HG02763 (cell line): Measurements from ENCODE around the gene UQCRC1.

Experiments used
- ATAC-seq: cut with Tn5 transposase; IDR thresholded peaks from one replicate; pipeline ENCODE4 v1.9.1; 2021; ENCODE audit warnings: mild to moderate bottlenecking, moderate library complexity; ENCODE audit not compliant: unreplicated experiment

The UQCRC1 gene

GRCh38 chr3:48575366-48575765, 34.1 kb downstream of the UQCRC1 start:
- ATAC-seq = no peak

- ATAC-seq = no peak
Measured at GRCh38 chr3:48573973-48574585, 35.4 kb downstream of the UQCRC1 start.

- no peak for ATAC-seq
Measured at GRCh38 chr3:48572517-48572916, 36.9 kb downstream of the UQCRC1 start.

- no peak for ATAC-seq
Measured at GRCh38 chr3:48571938-48572337, 37.5 kb downstream of the UQCRC1 start.

- ATAC-seq = no peak
Measured at GRCh38 chr3:48569808-48570450, 39.5 kb downstream of the UQCRC1 start.

- no peak for ATAC-seq
Measured at GRCh38 chr3:48569400-48569799, 40.0 kb downstream of the UQCRC1 start.

- ATAC-seq = no peak
Measured at GRCh38 chr3:48568476-48568875, 41.0 kb downstream of the UQCRC1 start.

- no peak for ATAC-seq
Measured at GRCh38 chr3:48567500-48567899, 41.9 kb downstream of the UQCRC1 start.

- ATAC-seq = no peak
Measured at GRCh38 chr3:48567090-48567489, 42.4 kb downstream of the UQCRC1 start.

- ATAC-seq = no peak
Measured at GRCh38 chr3:48566401-48566760, 43.1 kb downstream of the UQCRC1 start.

GRCh38 chr3:48565591-48566400, 43.6 kb downstream of the UQCRC1 start:
- no peak for ATAC-seq

GRCh38 chr3:48565186-48565585, 44.3 kb downstream of the UQCRC1 start:
- no peak for ATAC-seq

- no peak for ATAC-seq
Measured at GRCh38 chr3:48564667-48565066, 44.8 kb downstream of the UQCRC1 start.

GRCh38 chr3:48564022-48564421, 45.4 kb downstream of the UQCRC1 start:
- ATAC-seq = no peak

- ATAC-seq = no peak
Measured at GRCh38 chr3:48563382-48563918, 46.0 kb downstream of the UQCRC1 start, which contains the start of gene UCN2. TSS of gene UCN2 (minus strand) at chr3:48563781. CDS start at chr3:48563124, 657 bp downstream.

GRCh38 chr3:48562367-48563095, 46.9 kb downstream of the UQCRC1 start:
- ATAC-seq = no peak

- ATAC-seq = no peak
Measured at GRCh38 chr3:48561045-48561736, 48.3 kb downstream of the UQCRC1 start.

- no peak for ATAC-seq
Measured at GRCh38 chr3:48560648-48561018, 48.8 kb downstream of the UQCRC1 start.

GRCh38 chr3:48558493-48559134, 50.8 kb downstream of the UQCRC1 start:
- ATAC-seq = no peak
